ENCODE results near the gene ILKAP.

GRCh38 chr2:238190445-238190844 is 13.1 kb downstream of the ILKAP start:
- TF ChIP-seq CTCF (IDR thresholded peaks at IDR 0.05; ENCODE audit: low read length) (no peak), EZH2 (optimal IDR thresholded peaks at IDR 0.05; ENCODE audit: low read depth, low read length) (no peak)

All from MM.1S (cell line).